Neuron (in vitro differentiated cells): ENCODE data around the gene CAMTA2.
A peak's percentile ranks its signal among the peaks of the same experiment; 100 is the strongest.

Source experiments
- H2AFZ ChIP-seq: one replicate; pipeline ENCODE4 v1.6.1; 2013; ENCODE audit warnings: low read depth, mild to moderate bottlenecking, inconsistent platforms, low read length, moderate library complexity
- H3K27me3 ChIP-seq: one replicate; pipeline ENCODE4 v1.6.1; 2013; ENCODE audit warnings: low read length; ENCODE audit not compliant: insufficient read depth
- H3K36me3 ChIP-seq: one replicate; pipeline ENCODE4 v1.6.1; 2013; ENCODE audit warnings: low read length; ENCODE audit not compliant: insufficient read depth
- H3K4me1 ChIP-seq: one replicate; pipeline ENCODE4 v1.6.1; 2013; ENCODE audit warnings: low read length; ENCODE audit not compliant: insufficient read depth
- H3K4me3 ChIP-seq: 2 replicates; pipeline ENCODE4 v1.5.1; 2013; ENCODE audit warnings: mild to moderate bottlenecking, low read length, moderate library complexity
- H3K9me3 ChIP-seq: one replicate; pipeline ENCODE4 v1.6.1; 2013; ENCODE audit warnings: low read length

Gene CAMTA2

GRCh38 chr17:4955091-4955490 lies 32.4 kb downstream of the CAMTA2 start:
- Histone ChIP-seq H3K36me3 (peaks cover 24% of the 10 kb centered on the region), H3K27me3 (no peaks in the 10 kb centered on the region), H2AFZ (no peak overlapping the region), H3K4me3 (no peak overlapping the region), H3K9me3 (peaks cover 4% of the 10 kb centered on the region), H3K4me1 (peaks cover 17% of the 10 kb centered on the region)

- Histone ChIP-seq H3K27me3 (no peaks in the 10 kb centered on the region), H3K4me3 (no peak overlapping the region), H3K4me1 (peaks cover 19% of the 10 kb centered on the region), H2AFZ (no peak overlapping the region), H3K36me3 (peaks cover 13% of the 10 kb centered on the region), H3K9me3 (peaks cover 4% of the 10 kb centered on the region)
These were observed 34.0 kb downstream of the CAMTA2 start for GRCh38 chr17:4953451-4953961.

DNA sequence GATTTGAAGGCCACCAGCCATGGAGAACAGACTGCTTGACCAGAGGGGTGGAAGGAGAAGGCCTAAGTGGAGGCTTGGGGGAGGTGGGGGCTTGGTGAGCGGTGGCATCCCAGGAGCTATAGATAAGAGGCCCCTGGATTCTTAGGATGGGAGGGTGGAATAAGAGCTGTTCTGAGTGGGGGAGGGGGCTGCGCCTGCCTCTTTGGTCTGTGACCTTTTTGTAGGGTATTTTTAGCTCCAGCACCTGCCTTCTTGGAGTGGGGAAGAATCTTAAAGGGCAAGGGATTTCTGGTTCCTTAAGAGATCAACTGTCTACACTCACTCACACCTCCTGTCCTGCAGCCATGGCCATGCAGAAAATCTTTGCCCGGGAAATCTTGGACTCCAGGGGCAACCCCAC lies 36.0 kb downstream of the CAMTA2 start:
- Histone ChIP-seq H3K9me3 (peaks cover 4% of the 10 kb centered on the region), H3K36me3 (peaks cover 5% of the 10 kb centered on the region), H2AFZ (no peak overlapping the region), H3K4me3 (peak overlapping the region; percentile 84), H3K27me3 (no peaks in the 10 kb centered on the region), H3K4me1 (peaks cover 26% of the 10 kb centered on the region)

GRCh38 chr17:4950746-4951204 lies 36.7 kb downstream of the CAMTA2 start, which contains the start of gene ENO3:
TSS of gene ENO3 (plus strand) at chr17:4951119. CDS start at chr17:4951830, 711 bp downstream.
- H2AFZ ChIP-seq, result peak within 1 kb of the TSS; percentile 44
- H3K36me3 ChIP-seq, result peaks cover 11% of the 10 kb centered on the region
- peaks cover 4% of the 10 kb centered on the region for H3K9me3 ChIP-seq
- H3K4me3 ChIP-seq, result peak within 1 kb of the TSS; percentile 84
- no peaks in the 10 kb centered on the region for H3K27me3 ChIP-seq
- H3K4me1 ChIP-seq, result peaks cover 33% of the 10 kb centered on the region

- Histone ChIP-seq H3K9me3 (peaks cover 2% of the 10 kb centered on the region), H3K4me1 (peaks cover 35% of the 10 kb centered on the region), H2AFZ (peak overlapping the region; percentile 44), H3K4me3 (peak overlapping the region; percentile 84), H3K36me3 (peaks cover 17% of the 10 kb centered on the region), H3K27me3 (no peaks in the 10 kb centered on the region)
These were observed 37.3 kb downstream of the CAMTA2 start for GRCh38 chr17:4950075-4950745.

DNA sequence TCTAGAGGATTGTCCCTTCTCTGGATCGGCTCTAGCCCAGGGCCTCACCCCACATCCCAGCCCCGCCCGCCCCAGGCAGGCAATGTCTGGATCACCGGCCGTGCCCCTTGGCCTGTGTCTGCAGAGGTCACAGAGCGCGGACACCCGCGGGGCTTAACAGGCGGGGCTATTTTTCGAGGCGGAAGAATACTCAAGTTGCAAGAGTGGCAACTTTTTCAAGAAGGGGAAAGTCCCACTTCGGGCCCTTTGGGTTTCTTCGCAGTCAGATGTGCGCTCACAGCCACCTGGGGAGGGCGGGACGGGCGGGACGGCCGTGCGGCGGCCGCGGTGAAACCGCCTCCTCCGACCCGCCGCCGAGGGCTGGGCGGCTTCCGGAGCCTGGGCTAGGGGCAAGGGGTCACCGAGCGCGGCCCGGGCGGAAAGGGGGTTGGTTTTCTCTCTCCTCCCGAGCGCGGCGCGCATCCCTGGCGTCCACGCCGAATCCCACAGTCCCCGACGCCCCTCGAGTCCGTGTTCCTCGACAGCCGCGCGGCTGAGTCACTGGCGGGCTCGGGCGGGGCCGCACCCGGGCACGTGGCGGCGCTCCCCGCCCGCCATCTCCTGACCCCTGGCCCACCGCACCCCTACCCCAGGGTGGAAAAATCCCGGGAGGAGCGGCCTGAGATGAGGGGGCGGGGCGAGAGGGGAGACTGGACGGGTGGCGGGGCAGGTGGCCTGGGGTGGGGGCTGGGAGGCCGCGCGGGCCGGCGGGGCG lies 38.0 kb downstream of the CAMTA2 start:
- Histone ChIP-seq H3K4me3 (peak overlapping the region; percentile 84), H3K36me3 (peaks cover 24% of the 10 kb centered on the region), H3K27me3 (no peaks in the 10 kb centered on the region), H3K9me3 (no peaks in the 10 kb centered on the region), H3K4me1 (peaks cover 37% of the 10 kb centered on the region), H2AFZ (peak overlapping the region; percentile 74)

- H3K4me1 ChIP-seq, result peaks cover 37% of the 10 kb centered on the region
- H3K27me3 ChIP-seq, result no peaks in the 10 kb centered on the region
- H2AFZ ChIP-seq, result peak overlapping the region; percentile 74
- H3K4me3 ChIP-seq, result peak overlapping the region; percentile 84
- peaks cover 30% of the 10 kb centered on the region for H3K36me3 ChIP-seq
- no peaks in the 10 kb centered on the region for H3K9me3 ChIP-seq
These were observed 38.5 kb downstream of the CAMTA2 start for GRCh38 chr17:4948931-4949320.

DNA sequence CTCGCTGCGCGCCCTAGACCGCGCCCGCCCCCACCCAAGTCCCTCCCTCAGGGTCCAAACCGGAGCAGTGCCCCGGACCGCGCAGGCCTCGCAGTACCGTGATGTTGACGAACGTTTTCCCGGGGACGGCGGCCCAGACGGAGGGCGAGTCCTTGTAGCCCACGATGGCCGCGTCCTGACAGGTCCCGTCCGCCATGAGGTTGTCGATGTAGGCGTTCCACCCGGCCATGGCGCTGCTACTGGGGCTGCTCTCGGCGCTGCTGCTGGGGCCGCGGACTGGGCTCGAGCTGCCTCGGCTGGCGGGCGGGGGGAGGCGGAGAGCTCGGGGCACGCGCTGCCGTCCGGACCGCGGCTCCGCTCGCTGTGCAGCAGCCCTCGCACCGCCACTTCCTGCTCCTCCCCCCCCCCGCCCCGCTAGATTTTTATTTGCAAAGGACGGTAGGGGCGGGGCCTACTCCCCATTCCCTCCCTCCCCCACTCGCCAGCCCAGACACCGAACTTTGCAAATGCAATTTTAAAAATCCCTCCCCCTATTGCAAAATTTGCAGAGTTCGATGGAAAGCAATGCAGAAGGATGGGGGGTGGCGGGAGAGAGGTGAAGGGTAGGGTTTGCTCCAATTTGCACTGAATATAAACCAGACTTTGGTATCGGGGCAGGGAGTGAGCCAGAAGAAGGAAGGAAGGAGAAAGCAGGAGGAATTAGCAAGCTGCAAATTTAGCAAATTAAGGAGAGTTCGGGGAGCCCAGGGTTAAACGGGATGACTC lies 39.1 kb downstream of the CAMTA2 start, which contains the start of gene PFN1:
Gene PFN1, minus strand, starts transcription at position 365 of the 765 bp plus-strand sequence. Its CDS starts 136 bp downstream, at position 229.
- H3K4me3 ChIP-seq, result peak within 1 kb of the TSS; percentile 84
- peak within 1 kb of the TSS; percentile 74 for H2AFZ ChIP-seq
- no peaks in the 10 kb centered on the region for H3K9me3 ChIP-seq
- peaks cover 37% of the 10 kb centered on the region for H3K4me1 ChIP-seq
- H3K36me3 ChIP-seq, result peaks cover 36% of the 10 kb centered on the region
- H3K27me3 ChIP-seq, result no peaks in the 10 kb centered on the region

DNA sequence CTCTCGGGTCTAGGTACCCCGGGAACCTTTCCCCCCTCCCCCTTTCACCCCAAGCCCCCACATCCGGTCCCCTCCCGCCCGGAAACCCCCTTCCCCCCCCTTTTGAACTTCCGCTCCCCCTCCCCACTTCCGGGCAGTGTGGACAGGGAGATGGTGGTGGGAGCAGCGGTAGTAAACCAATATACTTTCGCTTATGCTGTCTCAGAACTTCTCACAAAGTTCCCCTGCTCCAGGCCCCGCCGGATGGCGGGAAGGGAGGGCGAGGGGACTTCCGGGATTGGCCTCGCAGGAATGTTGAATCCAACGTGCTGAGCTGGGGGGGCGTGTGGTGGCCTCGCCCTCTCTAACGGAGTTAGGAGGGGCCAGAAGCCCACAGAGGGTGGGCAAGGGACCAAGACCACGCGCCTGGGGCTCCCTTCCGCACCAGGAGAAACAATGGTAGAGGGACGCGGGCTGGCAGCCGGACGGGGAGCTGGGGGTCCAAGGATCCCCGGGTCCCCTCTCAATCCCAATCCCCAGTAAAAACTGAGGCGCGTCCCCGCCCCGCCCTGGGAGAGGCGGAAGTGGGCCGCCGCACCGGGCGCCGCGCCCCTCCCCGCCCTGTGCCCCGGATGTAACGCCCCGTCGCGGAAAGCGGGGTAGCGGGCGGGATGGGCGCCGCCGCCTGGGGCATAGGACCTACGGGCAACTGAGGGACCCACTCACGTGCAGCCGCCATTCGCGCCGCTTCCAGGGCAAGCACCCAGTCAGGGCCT lies 39.9 kb downstream of the CAMTA2 start:
- Histone ChIP-seq H3K4me3 (peak overlapping the region; percentile 84), H3K27me3 (no peaks in the 10 kb centered on the region), H2AFZ (peak overlapping the region; percentile 74), H3K36me3 (peaks cover 43% of the 10 kb centered on the region), H3K4me1 (peaks cover 37% of the 10 kb centered on the region), H3K9me3 (no peaks in the 10 kb centered on the region)

GRCh38 chr17:4947010-4947410 lies 40.5 kb downstream of the CAMTA2 start:
- Histone ChIP-seq H3K27me3 (no peaks in the 10 kb centered on the region), H3K36me3 (peaks cover 48% of the 10 kb centered on the region), H3K4me1 (peaks cover 37% of the 10 kb centered on the region), H3K9me3 (no peaks in the 10 kb centered on the region), H2AFZ (no peak overlapping the region), H3K4me3 (peak overlapping the region; percentile 84)

GRCh38 chr17:4946312-4946976 lies 41.0 kb downstream of the CAMTA2 start:
- Histone ChIP-seq H3K4me3 (peak overlapping the region; percentile 84), H2AFZ (no peak overlapping the region), H3K9me3 (no peaks in the 10 kb centered on the region), H3K4me1 (peaks cover 34% of the 10 kb centered on the region), H3K36me3 (peaks cover 50% of the 10 kb centered on the region), H3K27me3 (no peaks in the 10 kb centered on the region)

- Histone ChIP-seq H3K9me3 (no peaks in the 10 kb centered on the region), H3K4me3 (no peak overlapping the region), H3K4me1 (peaks cover 34% of the 10 kb centered on the region), H3K36me3 (peaks cover 50% of the 10 kb centered on the region), H3K27me3 (no peaks in the 10 kb centered on the region), H2AFZ (no peak overlapping the region)
These were observed 41.6 kb downstream of the CAMTA2 start for GRCh38 chr17:4945944-4946280.
